ENCODE data around the gene CHST11. TPM values are rescaled to one million over a fixed set of nuclear protein-coding genes. Genes with fewer than 3 reads are reported as not detected.

Gene CHST11
- total RNA-seq, 1 donor from 2014 or later, result 6.0 TPM

- H3K36me3 ChIP-seq, result no peaks in the 10 kb centered on the region
- peak overlapping the region; percentile 71 for H3K27ac ChIP-seq (replicated peaks)
- H3K9me3 ChIP-seq (replicated peaks), result no peaks in the 10 kb centered on the region
- peaks cover 55% of the 10 kb centered on the region for H3K4me1 ChIP-seq
- no peaks in the 10 kb centered on the region for H3K27me3 ChIP-seq (ENCODE audit: low read depth)
- no peak overlapping the region for H3K4me3 ChIP-seq
- DNase-seq, result no peak
- intact Hi-C loops (cut with micrococcal nuclease), result no loop called here
- TF ChIP-seq CTCF (IDR thresholded peaks at IDR 0.05; ENCODE audit: borderline replicate concordance), result no peak
Observed at GRCh38 chr12:104463368-104463767, 6.6 kb downstream of the CHST11 start.

GRCh38 chr12:104464899-104465298 is 8.2 kb downstream of the CHST11 start:
- peaks cover 39% of the 10 kb centered on the region for H3K4me1 ChIP-seq
- no peaks in the 10 kb centered on the region for H3K9me3 ChIP-seq (replicated peaks)
- no peaks in the 10 kb centered on the region for H3K27me3 ChIP-seq (ENCODE audit: low read depth)
- intact Hi-C loops (cut with micrococcal nuclease), result no loop called here
- H3K27ac ChIP-seq (replicated peaks), result no peak overlapping the region
- no peaks in the 10 kb centered on the region for H3K36me3 ChIP-seq
- TF ChIP-seq CTCF (IDR thresholded peaks at IDR 0.05; ENCODE audit: borderline replicate concordance), result no peak
- DNase-seq, result no peak
- no peak overlapping the region for H3K4me3 ChIP-seq

GRCh38 chr12:104466709-104467345 is 10.1 kb downstream of the CHST11 start:
- Histone ChIP-seq H3K4me3 (no peak overlapping the region), H3K9me3 (replicated peaks) (no peaks in the 10 kb centered on the region), H3K27ac (replicated peaks) (no peak overlapping the region), H3K4me1 (peaks cover 24% of the 10 kb centered on the region), H3K36me3 (no peaks in the 10 kb centered on the region), H3K27me3 (ENCODE audit: low read depth) (no peaks in the 10 kb centered on the region)
- no peak for TF ChIP-seq CTCF (IDR thresholded peaks at IDR 0.05; ENCODE audit: borderline replicate concordance)
- DNase-seq, result no peak
- intact Hi-C loops (cut with micrococcal nuclease), result no loop called here

GRCh38 chr12:104467346-104467837 is 10.6 kb downstream of the CHST11 start:
- no peaks in the 10 kb centered on the region for H3K36me3 ChIP-seq
- no peak for DNase-seq
- no peak for TF ChIP-seq CTCF (IDR thresholded peaks at IDR 0.05; ENCODE audit: borderline replicate concordance)
- H3K27ac ChIP-seq (replicated peaks), result no peak overlapping the region
- intact Hi-C loops (cut with micrococcal nuclease), result no loop called here
- H3K9me3 ChIP-seq (replicated peaks), result no peaks in the 10 kb centered on the region
- H3K4me3 ChIP-seq, result no peak overlapping the region
- no peaks in the 10 kb centered on the region for H3K27me3 ChIP-seq (ENCODE audit: low read depth)
- peaks cover 18% of the 10 kb centered on the region for H3K4me1 ChIP-seq

- H3K9me3 ChIP-seq (replicated peaks), result no peaks in the 10 kb centered on the region
- no peaks in the 10 kb centered on the region for H3K27me3 ChIP-seq (ENCODE audit: low read depth)
- no peaks in the 10 kb centered on the region for H3K36me3 ChIP-seq
- TF ChIP-seq CTCF (IDR thresholded peaks at IDR 0.05; ENCODE audit: borderline replicate concordance), result no peak
- no peak for DNase-seq
- no peak overlapping the region for H3K4me3 ChIP-seq
- no peak overlapping the region for H3K27ac ChIP-seq (replicated peaks)
- H3K4me1 ChIP-seq, result peaks cover 11% of the 10 kb centered on the region
- intact Hi-C loops (cut with micrococcal nuclease), result no loop called here
Observed at GRCh38 chr12:104468371-104468770, 11.6 kb downstream of the CHST11 start.

Data from left ventricle myocardium inferior (tissue), 1 donor.